ENCODE measurements around the gene HERC6.

Gene HERC6

GRCh38 chr4:88390128-88390527 lies 11.5 kb downstream of the HERC6 start:
- TF ChIP-seq Cebpa-rat (IDR thresholded peaks at IDR 0.05) = no peak

GRCh38 chr4:88391703-88392102 lies 13.1 kb downstream of the HERC6 start:
- Histone ChIP-seq H3K27me3 (no peaks in the 10 kb centered on the region), H3K27ac (no peak overlapping the region), H4K20me1 (no peaks in the 10 kb centered on the region), H3K36me3 (no peaks in the 10 kb centered on the region), H3K4me1 (no peaks in the 10 kb centered on the region), H3K4me3 (no peak overlapping the region), H3K4me2 (no peak overlapping the region), H3K9ac (no peak overlapping the region), H3K9me3 (no peaks in the 10 kb centered on the region)
- no peak for TF ChIP-seq Cebpa-rat (IDR thresholded peaks at IDR 0.05)

More at GRCh38 chr4:88390128-88390527, 11.5 kb downstream of the HERC6 start:
- H3K4me3 ChIP-seq = no peak overlapping the region
- H3K27ac ChIP-seq = no peak overlapping the region
- no peak overlapping the region for H3K4me2 ChIP-seq
- H3K27me3 ChIP-seq = no peaks in the 10 kb centered on the region
- H3K36me3 ChIP-seq = no peaks in the 10 kb centered on the region
- H3K4me1 ChIP-seq = no peaks in the 10 kb centered on the region
- no peaks in the 10 kb centered on the region for H3K9me3 ChIP-seq
- no peaks in the 10 kb centered on the region for H4K20me1 ChIP-seq
- no peak overlapping the region for H3K9ac ChIP-seq

- Histone ChIP-seq H3K4me1 (no peaks in the 10 kb centered on the region), H3K27ac (no peak overlapping the region), H3K9me3 (no peaks in the 10 kb centered on the region), H3K4me3 (no peak overlapping the region), H3K36me3 (no peaks in the 10 kb centered on the region), H4K20me1 (no peaks in the 10 kb centered on the region), H3K27me3 (no peaks in the 10 kb centered on the region), H3K9ac (no peak overlapping the region), H3K4me2 (no peak overlapping the region)
- TF ChIP-seq Cebpa-rat (IDR thresholded peaks at IDR 0.05) = no peak
These were observed 18.0 kb downstream of the HERC6 start for GRCh38 chr4:88396681-88397080.

GRCh38 chr4:88398381-88398780 lies 19.7 kb downstream of the HERC6 start:
- H3K4me3 ChIP-seq = no peak overlapping the region
- H3K27me3 ChIP-seq = no peaks in the 10 kb centered on the region
- no peak overlapping the region for H3K9ac ChIP-seq
- H3K4me2 ChIP-seq = no peak overlapping the region
- TF ChIP-seq Cebpa-rat (IDR thresholded peaks at IDR 0.05) = no peak
- no peaks in the 10 kb centered on the region for H3K9me3 ChIP-seq
- H3K36me3 ChIP-seq = no peaks in the 10 kb centered on the region
- H3K4me1 ChIP-seq = no peaks in the 10 kb centered on the region
- H4K20me1 ChIP-seq = no peaks in the 10 kb centered on the region
- H3K27ac ChIP-seq = no peak overlapping the region

- Histone ChIP-seq H3K9me3 (no peaks in the 10 kb centered on the region), H3K27ac (no peak overlapping the region), H4K20me1 (no peaks in the 10 kb centered on the region), H3K4me3 (no peak overlapping the region), H3K36me3 (no peaks in the 10 kb centered on the region), H3K9ac (no peak overlapping the region), H3K4me2 (no peak overlapping the region), H3K4me1 (no peaks in the 10 kb centered on the region), H3K27me3 (no peaks in the 10 kb centered on the region)
- no peak for TF ChIP-seq Cebpa-rat (IDR thresholded peaks at IDR 0.05)
These were observed 30.6 kb downstream of the HERC6 start for GRCh38 chr4:88409206-88409605.

GRCh38 chr4:88409789-88410188 lies 31.1 kb downstream of the HERC6 start:
- Histone ChIP-seq H3K9me3 (no peaks in the 10 kb centered on the region), H3K27me3 (no peaks in the 10 kb centered on the region), H3K36me3 (no peaks in the 10 kb centered on the region), H3K9ac (no peak overlapping the region), H3K4me2 (no peak overlapping the region), H3K27ac (no peak overlapping the region), H4K20me1 (no peaks in the 10 kb centered on the region), H3K4me1 (no peaks in the 10 kb centered on the region), H3K4me3 (no peak overlapping the region)
- TF ChIP-seq Cebpa-rat (IDR thresholded peaks at IDR 0.05) = no peak

GRCh38 chr4:88411491-88412096 lies 32.9 kb downstream of the HERC6 start:
- no peak overlapping the region for H3K4me2 ChIP-seq
- no peak overlapping the region for H3K27ac ChIP-seq
- no peak for TF ChIP-seq Cebpa-rat (IDR thresholded peaks at IDR 0.05)
- no peaks in the 10 kb centered on the region for H4K20me1 ChIP-seq
- H3K4me1 ChIP-seq = no peaks in the 10 kb centered on the region
- no peak overlapping the region for H3K9ac ChIP-seq
- H3K4me3 ChIP-seq = no peak overlapping the region
- H3K27me3 ChIP-seq = no peaks in the 10 kb centered on the region
- H3K9me3 ChIP-seq = no peaks in the 10 kb centered on the region
- no peaks in the 10 kb centered on the region for H3K36me3 ChIP-seq

GRCh38 chr4:88413801-88414200 lies 35.1 kb downstream of the HERC6 start:
- H3K4me1 ChIP-seq = no peaks in the 10 kb centered on the region
- no peak overlapping the region for H3K4me3 ChIP-seq
- no peak overlapping the region for H3K9ac ChIP-seq
- no peaks in the 10 kb centered on the region for H3K36me3 ChIP-seq
- H3K27ac ChIP-seq = no peak overlapping the region
- no peak for TF ChIP-seq Cebpa-rat (IDR thresholded peaks at IDR 0.05)
- no peaks in the 10 kb centered on the region for H4K20me1 ChIP-seq
- no peaks in the 10 kb centered on the region for H3K27me3 ChIP-seq
- H3K9me3 ChIP-seq = no peaks in the 10 kb centered on the region
- H3K4me2 ChIP-seq = no peak overlapping the region

- Histone ChIP-seq H3K36me3 (no peaks in the 10 kb centered on the region), H3K9ac (no peak overlapping the region), H3K9me3 (no peaks in the 10 kb centered on the region), H3K4me1 (no peaks in the 10 kb centered on the region), H3K27ac (no peak overlapping the region), H3K4me3 (no peak overlapping the region), H4K20me1 (no peaks in the 10 kb centered on the region), H3K4me2 (no peak overlapping the region), H3K27me3 (no peaks in the 10 kb centered on the region)
- no peak for TF ChIP-seq Cebpa-rat (IDR thresholded peaks at IDR 0.05)
These were observed 36.1 kb downstream of the HERC6 start for GRCh38 chr4:88414755-88415154.

GRCh38 chr4:88415982-88416381 lies 37.3 kb downstream of the HERC6 start:
- Histone ChIP-seq H3K27me3 (no peaks in the 10 kb centered on the region), H3K4me2 (no peak overlapping the region), H4K20me1 (no peaks in the 10 kb centered on the region), H3K9me3 (no peaks in the 10 kb centered on the region), H3K27ac (no peak overlapping the region), H3K4me3 (no peak overlapping the region), H3K4me1 (no peaks in the 10 kb centered on the region), H3K9ac (no peak overlapping the region), H3K36me3 (no peaks in the 10 kb centered on the region)
- no peak for TF ChIP-seq Cebpa-rat (IDR thresholded peaks at IDR 0.05)

- no peaks in the 10 kb centered on the region for H3K36me3 ChIP-seq
- H3K9ac ChIP-seq = no peak overlapping the region
- H3K27me3 ChIP-seq = no peaks in the 10 kb centered on the region
- no peak overlapping the region for H3K4me3 ChIP-seq
- TF ChIP-seq Cebpa-rat (IDR thresholded peaks at IDR 0.05) = no peak
- H4K20me1 ChIP-seq = no peaks in the 10 kb centered on the region
- no peaks in the 10 kb centered on the region for H3K4me1 ChIP-seq
- H3K9me3 ChIP-seq = no peaks in the 10 kb centered on the region
- no peak overlapping the region for H3K27ac ChIP-seq
- no peak overlapping the region for H3K4me2 ChIP-seq
These were observed 39.8 kb downstream of the HERC6 start for GRCh38 chr4:88418411-88418810.

All from BLaER1 (cell line).